Parietal lobe (tissue), 1 donor: ENCODE data around the gene LRRC8E. TPM values are rescaled to one million over a fixed set of nuclear protein-coding genes. Genes with fewer than 3 reads are reported as not detected.

Source experiments
- total RNA-seq: library from RNA; depleted of rRNA; stranded (reverse); fragments of >200 nt; gene quantifications from one replicate; pipeline ENCODE4 v1.2.3, GENCODE V29; 2014

The LRRC8E gene
- total RNA-seq, result not detected

GRCh38 chr19:7888145-7888825 is at the start of gene LRRC8E:
Gene LRRC8E, plus strand, starts transcription at chr19:7888510. Its CDS starts 7,094 bp downstream, at chr19:7895604.

GRCh38 chr19:7874076-7874896 is 14.0 kb upstream of the LRRC8E start, which contains the start of gene PRR36:
Gene PRR36, minus strand, starts transcription at chr19:7874390. Its CDS starts 701 bp downstream, at chr19:7873689.

GRCh38 chr19:7903244-7904073 is 15.1 kb downstream of the LRRC8E start, which contains the start of gene MAP2K7:
Gene MAP2K7, plus strand, starts transcription at chr19:7903877. Its CDS starts 68 bp downstream, at chr19:7903945.

GRCh38 chr19:7914598-7915045 is 26.3 kb downstream of the LRRC8E start, which contains the start of gene TGFBR3L:
Gene TGFBR3L, plus strand, starts transcription at chr19:7914830.

GRCh38 chr19:7919610-7920518 is 31.6 kb downstream of the LRRC8E start, which contains the start of gene SNAPC2:
Gene SNAPC2, plus strand, starts transcription at chr19:7920338. Its CDS starts 29 bp downstream, at chr19:7920367.

GRCh38 chr19:7926021-7926726 is 37.9 kb downstream of the LRRC8E start, which contains the start of gene CTXN1:
Gene CTXN1, minus strand, starts transcription at chr19:7926135. Its CDS starts 597 bp downstream, at chr19:7925538.

GRCh38 chr19:7943444-7944176 is 55.3 kb downstream of the LRRC8E start, which contains the start of gene TIMM44:
Gene TIMM44, minus strand, starts transcription at chr19:7943666. Its CDS starts 15 bp downstream, at chr19:7943651.

Other genes starting within 250 kb of the LRRC8E start
- gene RETN, start 219.5 kb upstream of the LRRC8E start, total RNA-seq, result not detected
- gene MCEMP1, start 211.4 kb upstream of the LRRC8E start, total RNA-seq, result not detected
- gene TRAPPC5, start 207.7 kb upstream of the LRRC8E start, total RNA-seq, result 13.1 TPM
- gene FCER2, start 186.4 kb upstream of the LRRC8E start, total RNA-seq, result not detected
- gene CLEC4G, start 156.4 kb upstream of the LRRC8E start, total RNA-seq, result not detected
- not detected for gene CD209, start 141.0 kb upstream of the LRRC8E start, total RNA-seq
- gene CLEC4M, start 125.3 kb upstream of the LRRC8E start, total RNA-seq, result not detected
- gene EVI5L, start 58.3 kb upstream of the LRRC8E start, total RNA-seq, result 57.0 TPM
- 6.6 TPM for gene PRR36, start 14.1 kb upstream of the LRRC8E start, total RNA-seq
- gene MAP2K7, start 15.4 kb downstream of the LRRC8E start, total RNA-seq, result 8.5 TPM
- not detected for gene TGFBR3L, start 26.3 kb downstream of the LRRC8E start, total RNA-seq
- 6.6 TPM for gene SNAPC2, start 31.8 kb downstream of the LRRC8E start, total RNA-seq
- gene CTXN1, start 37.6 kb downstream of the LRRC8E start, total RNA-seq, result 38.5 TPM
- gene TIMM44, start 55.2 kb downstream of the LRRC8E start, total RNA-seq, result 40.4 TPM
- 22.5 TPM for gene ELAVL1, start 117.1 kb downstream of the LRRC8E start, total RNA-seq
- gene CCL25, start 164.2 kb downstream of the LRRC8E start, total RNA-seq, result not detected